GM12875 (cell line): ENCODE results near the gene SLC38A8.

Source experiments
- H3K4me3 ChIP-seq: one replicate; pipeline ENCODE4 v1.5.1; 2011; ENCODE audit warnings: low read depth, low read length, control low read depth
- TF ChIP-seq, protein P1 (sequence below): IDR thresholded peaks from 2 replicates; pipeline ENCODE4 v1.5.1; 2011; ENCODE audit warnings: low read depth, mild to moderate bottlenecking, control low read depth, inconsistent platforms, low read length, moderate library complexity, borderline replicate concordance; ENCODE audit not compliant: insufficient read depth

Gene SLC38A8

DNA sequence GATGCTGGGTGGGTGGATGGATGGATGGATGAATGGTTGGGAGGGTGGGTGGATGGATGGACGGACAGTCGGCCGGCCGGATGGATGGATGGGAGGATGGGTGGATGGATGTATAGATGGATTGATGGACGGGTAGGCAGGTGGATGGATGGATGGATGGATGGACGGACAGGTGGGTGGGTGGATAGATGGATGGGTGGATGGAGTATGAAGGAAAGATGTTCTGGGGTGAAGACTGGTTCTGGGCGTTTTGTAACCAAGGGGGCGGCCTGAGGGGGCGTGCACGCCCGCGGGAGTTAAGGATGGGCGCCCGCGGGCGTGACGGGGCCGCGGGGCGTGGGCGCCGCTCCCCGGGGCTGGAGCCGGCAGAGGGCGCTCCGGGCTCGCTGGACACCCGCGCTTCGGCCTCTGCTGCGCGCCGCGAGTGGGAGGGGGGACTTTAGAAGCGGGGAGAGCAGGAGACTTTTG lies 74.7 kb downstream of the SLC38A8 start, which contains the start of gene NECAB2:
TSS of gene NECAB2 (plus strand) at position 407 of the 468 bp plus-strand sequence. CDS start 405 bp downstream, outside the sequence.
- H3K4me3 ChIP-seq, result no peak within 1 kb of the TSS
- TF ChIP-seq, protein P1, sequence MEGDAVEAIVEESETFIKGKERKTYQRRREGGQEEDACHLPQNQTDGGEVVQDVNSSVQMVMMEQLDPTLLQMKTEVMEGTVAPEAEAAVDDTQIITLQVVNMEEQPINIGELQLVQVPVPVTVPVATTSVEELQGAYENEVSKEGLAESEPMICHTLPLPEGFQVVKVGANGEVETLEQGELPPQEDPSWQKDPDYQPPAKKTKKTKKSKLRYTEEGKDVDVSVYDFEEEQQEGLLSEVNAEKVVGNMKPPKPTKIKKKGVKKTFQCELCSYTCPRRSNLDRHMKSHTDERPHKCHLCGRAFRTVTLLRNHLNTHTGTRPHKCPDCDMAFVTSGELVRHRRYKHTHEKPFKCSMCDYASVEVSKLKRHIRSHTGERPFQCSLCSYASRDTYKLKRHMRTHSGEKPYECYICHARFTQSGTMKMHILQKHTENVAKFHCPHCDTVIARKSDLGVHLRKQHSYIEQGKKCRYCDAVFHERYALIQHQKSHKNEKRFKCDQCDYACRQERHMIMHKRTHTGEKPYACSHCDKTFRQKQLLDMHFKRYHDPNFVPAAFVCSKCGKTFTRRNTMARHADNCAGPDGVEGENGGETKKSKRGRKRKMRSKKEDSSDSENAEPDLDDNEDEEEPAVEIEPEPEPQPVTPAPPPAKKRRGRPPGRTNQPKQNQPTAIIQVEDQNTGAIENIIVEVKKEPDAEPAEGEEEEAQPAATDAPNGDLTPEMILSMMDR, result peak; percentile 76

DNA sequence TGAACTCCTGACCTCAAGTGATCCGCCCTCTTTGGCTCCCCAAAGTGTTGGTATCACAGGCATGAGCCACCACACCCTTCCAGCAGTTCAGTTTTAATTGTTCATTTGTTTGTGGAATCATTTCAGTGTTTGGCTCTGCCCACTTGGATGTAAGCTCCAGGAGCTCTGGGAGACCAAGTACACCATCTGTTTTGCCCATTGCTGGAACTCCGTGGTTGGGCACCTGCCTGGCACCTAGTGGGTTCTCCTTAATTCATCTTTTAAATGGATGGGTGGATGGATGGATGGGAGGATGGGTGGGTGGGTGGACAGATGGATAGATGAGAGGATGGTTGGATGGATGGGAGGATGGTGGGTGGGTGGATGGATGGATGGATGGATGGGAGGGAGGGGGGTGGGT lies 75.5 kb downstream of the SLC38A8 start:
- TF ChIP-seq, protein P1, result no peak
- H3K4me3 ChIP-seq, result no peak overlapping the region

DNA sequence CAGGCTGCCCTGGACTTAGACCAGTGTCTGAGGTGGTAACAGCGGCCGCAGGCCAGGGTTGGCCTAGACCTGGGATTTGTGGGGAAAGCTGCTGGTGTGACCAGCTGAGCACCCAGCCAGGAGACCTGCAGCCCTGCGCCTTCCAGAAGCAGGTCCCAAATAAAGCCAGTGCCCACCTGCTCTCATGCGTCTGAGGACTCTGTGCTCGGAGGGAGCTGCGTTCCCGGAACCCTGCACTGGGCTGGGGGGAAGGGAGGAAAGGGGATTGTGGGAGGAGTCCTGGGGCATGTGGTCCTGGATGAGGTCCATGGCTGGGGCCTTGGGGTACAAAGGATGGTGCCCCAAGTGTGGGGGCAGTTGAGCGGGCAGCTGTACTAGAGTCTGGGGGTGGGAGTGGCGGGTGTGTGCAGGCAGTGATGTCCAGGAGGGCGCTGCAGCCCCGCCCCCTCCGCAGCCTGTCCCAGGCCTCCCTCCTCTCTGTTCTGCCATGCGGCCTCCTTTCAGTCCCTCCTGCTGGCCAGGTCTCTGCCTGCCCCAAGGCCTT lies 76.4 kb downstream of the SLC38A8 start:
- H3K4me3 ChIP-seq, result no peak overlapping the region
- TF ChIP-seq, protein P1, result no peak

GRCh38 chr16:83965444-83966152 lies 77.0 kb downstream of the SLC38A8 start:
- no peak overlapping the region for H3K4me3 ChIP-seq
- TF ChIP-seq, protein P1, result no peak

DNA sequence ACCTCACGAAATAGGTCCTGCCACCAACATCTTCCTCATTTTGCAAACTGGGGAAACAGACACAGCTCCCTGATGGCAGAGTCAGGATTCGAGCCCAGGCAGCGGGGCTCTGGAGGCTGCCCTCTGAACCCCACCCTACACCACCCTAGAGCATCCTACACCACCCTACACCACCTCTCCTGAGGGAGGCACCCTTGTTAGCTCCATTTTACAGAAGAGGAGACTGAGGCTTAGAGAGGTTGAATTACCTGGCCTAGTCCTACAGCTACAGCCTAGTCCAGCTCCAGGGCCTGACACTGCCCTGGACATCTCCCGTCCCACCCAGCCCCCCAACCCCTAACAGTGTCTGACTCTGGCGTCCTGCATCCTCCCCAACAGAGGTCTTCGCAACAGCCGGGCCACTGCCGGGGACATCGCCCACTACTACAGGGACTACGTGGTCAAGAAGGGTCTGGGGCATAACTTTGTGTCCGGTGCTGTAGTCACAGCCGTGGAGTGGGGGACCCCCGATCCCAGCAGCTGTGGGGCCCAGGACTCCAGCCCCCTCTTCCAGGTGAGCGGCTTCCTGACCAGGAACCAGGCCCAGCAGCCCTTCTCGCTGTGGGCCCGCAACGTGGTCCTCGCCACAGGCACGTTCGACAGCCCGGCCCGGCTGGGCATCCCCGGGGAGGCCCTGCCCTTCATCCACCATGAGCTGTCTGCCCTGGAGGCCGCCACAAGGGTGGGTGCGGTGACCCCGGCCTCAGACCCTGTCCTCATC lies 77.7 kb downstream of the SLC38A8 start:
- TF ChIP-seq, protein P1, result no peak
- no peak overlapping the region for H3K4me3 ChIP-seq

DNA sequence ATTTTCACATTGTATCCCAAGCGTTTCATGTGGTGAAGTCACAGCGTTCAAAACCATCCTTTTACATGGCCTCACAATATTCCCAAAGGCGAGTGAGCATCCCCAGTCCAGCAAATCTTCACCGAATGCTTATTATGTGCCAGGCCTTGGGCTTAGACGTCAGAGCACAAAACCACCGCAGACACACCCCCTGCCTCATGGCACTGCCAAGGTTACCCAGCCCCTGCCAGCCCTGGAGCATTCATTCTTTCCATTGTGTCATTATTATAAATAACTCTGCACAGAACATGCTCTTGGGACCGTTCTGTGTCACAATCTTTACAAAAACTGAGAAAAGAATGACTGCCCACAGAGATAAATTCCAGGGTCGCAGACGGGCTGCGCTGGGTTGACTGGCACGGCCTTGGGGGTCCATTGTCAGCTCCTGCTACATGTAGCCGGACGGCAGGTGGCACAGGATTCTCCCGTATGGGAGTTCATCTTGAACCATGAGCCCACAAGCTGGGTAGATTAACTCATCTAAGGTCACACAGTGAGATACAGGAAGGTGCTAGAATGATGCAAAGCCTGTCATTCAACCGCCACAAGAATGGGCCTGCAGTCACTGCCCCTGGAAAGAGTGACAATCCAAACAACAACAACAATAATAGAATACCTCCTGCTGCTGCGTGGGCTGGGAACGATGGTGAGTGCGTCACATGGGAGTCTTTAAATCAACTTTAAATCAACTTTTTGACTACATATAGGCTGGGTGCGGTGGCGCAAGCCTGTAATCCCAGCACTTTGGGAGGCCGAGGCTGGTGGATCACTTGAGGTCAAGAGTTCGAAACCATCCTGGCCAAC lies 79.1 kb downstream of the SLC38A8 start:
- TF ChIP-seq, protein P1, result no peak
- H3K4me3 ChIP-seq, result no peak overlapping the region
